ENCODE measurements around the gene ISYNA1.

ISYNA1 gene

DNA sequence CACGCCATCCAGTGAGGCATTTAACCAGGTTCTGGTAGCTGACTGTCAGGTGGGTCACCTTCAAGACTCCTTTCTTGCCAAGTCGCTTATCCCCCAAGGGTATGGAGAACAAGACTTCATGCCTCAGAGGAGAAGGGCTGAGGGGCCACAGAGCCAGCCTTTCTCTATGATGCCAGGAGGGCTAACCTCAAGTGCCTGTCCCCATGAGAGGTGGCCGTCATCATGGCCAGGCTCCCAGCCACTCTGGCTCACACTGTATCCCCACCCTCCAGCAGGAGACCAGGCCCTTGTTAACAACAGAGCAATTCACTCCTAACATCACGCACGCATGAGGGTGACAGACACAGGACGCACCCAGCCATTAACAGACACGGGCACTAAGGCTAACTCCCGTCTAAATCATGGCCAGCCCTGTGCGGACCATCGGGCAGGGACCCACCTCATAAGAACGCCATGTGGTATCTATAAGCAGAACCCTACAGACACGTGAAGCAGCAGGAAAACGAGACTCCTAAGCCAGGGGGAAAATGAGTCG, 38.6 kb upstream of the ISYNA1 start:
- no peak overlapping the region for H3K4me3 ChIP-seq (ENCODE audit: low read length)
- H3K4me2 ChIP-seq (ENCODE audit: low read length): no peak overlapping the region
- TF ChIP-seq, protein P1, sequence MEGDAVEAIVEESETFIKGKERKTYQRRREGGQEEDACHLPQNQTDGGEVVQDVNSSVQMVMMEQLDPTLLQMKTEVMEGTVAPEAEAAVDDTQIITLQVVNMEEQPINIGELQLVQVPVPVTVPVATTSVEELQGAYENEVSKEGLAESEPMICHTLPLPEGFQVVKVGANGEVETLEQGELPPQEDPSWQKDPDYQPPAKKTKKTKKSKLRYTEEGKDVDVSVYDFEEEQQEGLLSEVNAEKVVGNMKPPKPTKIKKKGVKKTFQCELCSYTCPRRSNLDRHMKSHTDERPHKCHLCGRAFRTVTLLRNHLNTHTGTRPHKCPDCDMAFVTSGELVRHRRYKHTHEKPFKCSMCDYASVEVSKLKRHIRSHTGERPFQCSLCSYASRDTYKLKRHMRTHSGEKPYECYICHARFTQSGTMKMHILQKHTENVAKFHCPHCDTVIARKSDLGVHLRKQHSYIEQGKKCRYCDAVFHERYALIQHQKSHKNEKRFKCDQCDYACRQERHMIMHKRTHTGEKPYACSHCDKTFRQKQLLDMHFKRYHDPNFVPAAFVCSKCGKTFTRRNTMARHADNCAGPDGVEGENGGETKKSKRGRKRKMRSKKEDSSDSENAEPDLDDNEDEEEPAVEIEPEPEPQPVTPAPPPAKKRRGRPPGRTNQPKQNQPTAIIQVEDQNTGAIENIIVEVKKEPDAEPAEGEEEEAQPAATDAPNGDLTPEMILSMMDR (IDR thresholded peaks at IDR 0.05; ENCODE audit: low read depth, low read length, poor library complexity, severe bottlenecking): no peak
- TF ChIP-seq EZH2phosphoT487 (IDR thresholded peaks at IDR 0.05; ENCODE audit: borderline replicate concordance, low read length): no peak
- H3K79me2 ChIP-seq (ENCODE audit: control insufficient read depth, low read length): peaks cover 78% of the 10 kb centered on the region
- no peaks in the 10 kb centered on the region for H3K9me2 ChIP-seq (replicated peaks; ENCODE audit: control insufficient read depth, low read length)
- H3F3A ChIP-seq (ENCODE audit: control insufficient read depth, insufficient read depth): no peaks in the 10 kb centered on the region
- peaks cover 12% of the 10 kb centered on the region; the same call in 1 of the 2 replicates for H4K20me1 ChIP-seq (ENCODE audit: control insufficient read depth, insufficient read depth, low read depth, low read length)
- H3K36me3 ChIP-seq (ENCODE audit: control insufficient read depth, low read length): no peaks in the 10 kb centered on the region
- H3K4me1 ChIP-seq (ENCODE audit: control insufficient read depth, low read length): peaks cover 21% of the 10 kb centered on the region
- no peaks in the 10 kb centered on the region for H3K27me3 ChIP-seq (ENCODE audit: control insufficient read depth, low read length)
- no peaks in the 10 kb centered on the region for H3K9me3 ChIP-seq (ENCODE audit: control insufficient read depth, insufficient read depth, low read length)
- no peak overlapping the region for H3K27ac ChIP-seq (ENCODE audit: low read depth, low read length)

DNA sequence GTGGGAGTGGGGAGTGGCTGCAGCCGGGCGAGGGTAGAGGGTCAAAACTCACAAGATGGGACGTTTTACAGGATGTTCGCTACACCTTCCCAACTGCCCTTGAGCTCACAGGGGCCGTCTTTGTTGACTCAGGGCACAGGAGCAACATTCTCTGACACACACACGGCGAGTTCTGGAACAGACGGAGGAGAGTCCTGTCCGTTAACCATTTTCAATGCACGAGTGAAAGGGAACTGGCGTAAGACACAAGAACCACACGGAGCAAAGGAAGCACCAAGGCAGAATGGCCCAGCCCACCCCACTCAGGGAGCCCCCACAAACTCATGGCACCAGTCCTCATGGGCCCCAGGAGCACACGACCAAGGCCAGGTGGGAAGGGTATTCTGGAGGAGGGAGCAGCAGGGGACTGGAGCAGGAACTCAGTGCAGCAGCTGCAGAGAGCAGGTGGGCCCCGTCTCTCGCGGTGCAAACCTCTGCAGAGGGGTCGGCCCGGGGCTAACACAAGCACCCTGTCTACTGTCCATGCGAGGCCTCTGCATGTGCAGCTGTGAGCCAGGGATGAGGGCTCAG, 37.9 kb upstream of the ISYNA1 start:
- Histone ChIP-seq H3K79me2 (ENCODE audit: control insufficient read depth, low read length) (peaks cover 70% of the 10 kb centered on the region), H3K4me1 (ENCODE audit: control insufficient read depth, low read length) (peaks cover 21% of the 10 kb centered on the region)

DNA sequence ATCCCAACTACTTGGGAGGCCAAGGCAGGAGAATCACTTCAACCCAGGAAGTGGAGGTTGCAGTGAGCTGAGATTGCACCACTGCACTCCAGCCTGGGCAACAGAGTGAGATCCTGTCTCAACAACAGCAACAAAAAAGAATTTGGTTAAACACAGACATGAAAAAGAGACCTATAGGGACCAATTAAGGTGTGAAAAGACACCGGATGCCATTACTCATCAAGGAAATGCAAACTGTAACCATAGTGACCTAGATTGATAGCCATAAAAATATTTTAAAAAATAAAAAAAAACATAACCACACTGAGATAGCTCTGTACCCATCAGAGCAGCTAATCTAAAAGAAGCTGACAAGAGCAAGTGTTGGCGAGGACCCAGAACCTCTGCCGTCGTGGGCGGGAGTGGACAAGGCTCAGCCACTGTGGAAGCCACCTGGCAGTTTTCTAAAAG, 37.1 kb upstream of the ISYNA1 start:
- Histone ChIP-seq H3K27me3 (ENCODE audit: control insufficient read depth, low read length) (no peaks in the 10 kb centered on the region), H3K4me2 (ENCODE audit: low read length) (no peak overlapping the region), H3K36me3 (ENCODE audit: control insufficient read depth, low read length) (peaks cover 5% of the 10 kb centered on the region; the same call in 1 of the 2 replicates), H3K9me2 (replicated peaks; ENCODE audit: control insufficient read depth, low read length) (no peaks in the 10 kb centered on the region), H3K27ac (ENCODE audit: low read depth, low read length) (no peak overlapping the region), H3K4me1 (ENCODE audit: control insufficient read depth, low read length) (peaks cover 17% of the 10 kb centered on the region), H3K4me3 (ENCODE audit: low read length) (no peak overlapping the region), H3F3A (ENCODE audit: control insufficient read depth, insufficient read depth) (no peaks in the 10 kb centered on the region), H4K20me1 (ENCODE audit: control insufficient read depth, insufficient read depth, low read depth, low read length) (peaks cover 12% of the 10 kb centered on the region; the same call in 1 of the 2 replicates), H3K9me3 (ENCODE audit: control insufficient read depth, insufficient read depth, low read length) (no peaks in the 10 kb centered on the region), H3K79me2 (ENCODE audit: control insufficient read depth, low read length) (peaks cover 63% of the 10 kb centered on the region)
- TF ChIP-seq, protein P1 (IDR thresholded peaks at IDR 0.05; ENCODE audit: low read depth, low read length, poor library complexity, severe bottlenecking): no peak
- no peak for TF ChIP-seq EZH2phosphoT487 (IDR thresholded peaks at IDR 0.05; ENCODE audit: borderline replicate concordance, low read length)

More for the DNA sequence above, 37.9 kb upstream of the ISYNA1 start:
- H3K36me3 ChIP-seq (ENCODE audit: control insufficient read depth, low read length): peaks cover under 1% of the 10 kb centered on the region; the same call in 1 of the 2 replicates
- H3K9me3 ChIP-seq (ENCODE audit: control insufficient read depth, insufficient read depth, low read length): no peaks in the 10 kb centered on the region
- H3K27me3 ChIP-seq (ENCODE audit: control insufficient read depth, low read length): no peaks in the 10 kb centered on the region
- no peak overlapping the region for H3K4me3 ChIP-seq (ENCODE audit: low read length)
- no peaks in the 10 kb centered on the region for H3K9me2 ChIP-seq (replicated peaks; ENCODE audit: control insufficient read depth, low read length)
- H4K20me1 ChIP-seq (ENCODE audit: control insufficient read depth, insufficient read depth, low read depth, low read length): peaks cover 12% of the 10 kb centered on the region; the same call in 1 of the 2 replicates
- H3F3A ChIP-seq (ENCODE audit: control insufficient read depth, insufficient read depth): no peaks in the 10 kb centered on the region
- no peak overlapping the region for H3K4me2 ChIP-seq (ENCODE audit: low read length)
- H3K27ac ChIP-seq (ENCODE audit: low read depth, low read length): no peak overlapping the region
- TF ChIP-seq EZH2phosphoT487 (IDR thresholded peaks at IDR 0.05; ENCODE audit: borderline replicate concordance, low read length): no peak
- TF ChIP-seq, protein P1 (IDR thresholded peaks at IDR 0.05; ENCODE audit: low read depth, low read length, poor library complexity, severe bottlenecking): no peak

Data from DOHH2 (cell line).